HG03521 (cell line): ENCODE measurements around the gene SLC16A5.
"Not testable (repeated sequence)": the region's sequence is repeated elsewhere in the genome, so short reads cannot be mapped to it uniquely, and the experiment has no call there.

Experiments used
- ATAC-seq: cut with Tn5 transposase; IDR thresholded peaks from one replicate; pipeline ENCODE4 v1.9.1; 2021; ENCODE audit warnings: mild to moderate bottlenecking, moderate library complexity; ENCODE audit not compliant: unreplicated experiment

Gene SLC16A5

GRCh38 chr17:75109407-75110233, 21.9 kb downstream of the SLC16A5 start, which contains the start of gene ARMC7:
ARMC7 (plus strand) TSS chr17:75109969; CDS start chr17:75110289, 320 bp downstream.
- ATAC-seq = peak; percentile 65

GRCh38 chr17:75110234-75110937, 22.6 kb downstream of the SLC16A5 start:
- no peak for ATAC-seq

- ATAC-seq = no peak
These were observed 24.1 kb downstream of the SLC16A5 start for GRCh38 chr17:75111777-75112335.

- peak; percentile 32 for ATAC-seq
These were observed 26.2 kb downstream of the SLC16A5 start for GRCh38 chr17:75113798-75114551.

GRCh38 chr17:75114552-75115314, 27.0 kb downstream of the SLC16A5 start:
- ATAC-seq = no peak

GRCh38 chr17:75115555-75115954, 27.8 kb downstream of the SLC16A5 start:
- ATAC-seq = no peak

GRCh38 chr17:75116737-75117136, 29.0 kb downstream of the SLC16A5 start:
- ATAC-seq = no peak

GRCh38 chr17:75118307-75118706, 30.6 kb downstream of the SLC16A5 start:
- ATAC-seq = no peak

GRCh38 chr17:75124041-75124818, 36.5 kb downstream of the SLC16A5 start:
- no peak for ATAC-seq

GRCh38 chr17:75124819-75125162, 37.0 kb downstream of the SLC16A5 start:
- no peak for ATAC-seq

- ATAC-seq = no peak
These were observed 38.2 kb downstream of the SLC16A5 start for GRCh38 chr17:75125984-75126383.

GRCh38 chr17:75126954-75127353, 39.2 kb downstream of the SLC16A5 start:
- no peak for ATAC-seq

GRCh38 chr17:75127936-75128335, 40.2 kb downstream of the SLC16A5 start:
- ATAC-seq = not testable (repeated sequence)

GRCh38 chr17:75128694-75129505, 41.1 kb downstream of the SLC16A5 start:
- no peak for ATAC-seq

- no peak for ATAC-seq
These were observed 41.8 kb downstream of the SLC16A5 start for GRCh38 chr17:75129576-75129975.

GRCh38 chr17:75130059-75130631, 42.4 kb downstream of the SLC16A5 start:
- ATAC-seq = no peak

GRCh38 chr17:75130632-75131277, 43.0 kb downstream of the SLC16A5 start:
- ATAC-seq = peak; percentile 7
